Measurements from ENCODE around the gene DEFB129.

GRCh38 chr20:271069-271468 is 44.0 kb downstream of the DEFB129 start:
- TF ChIP-seq, protein P1, sequence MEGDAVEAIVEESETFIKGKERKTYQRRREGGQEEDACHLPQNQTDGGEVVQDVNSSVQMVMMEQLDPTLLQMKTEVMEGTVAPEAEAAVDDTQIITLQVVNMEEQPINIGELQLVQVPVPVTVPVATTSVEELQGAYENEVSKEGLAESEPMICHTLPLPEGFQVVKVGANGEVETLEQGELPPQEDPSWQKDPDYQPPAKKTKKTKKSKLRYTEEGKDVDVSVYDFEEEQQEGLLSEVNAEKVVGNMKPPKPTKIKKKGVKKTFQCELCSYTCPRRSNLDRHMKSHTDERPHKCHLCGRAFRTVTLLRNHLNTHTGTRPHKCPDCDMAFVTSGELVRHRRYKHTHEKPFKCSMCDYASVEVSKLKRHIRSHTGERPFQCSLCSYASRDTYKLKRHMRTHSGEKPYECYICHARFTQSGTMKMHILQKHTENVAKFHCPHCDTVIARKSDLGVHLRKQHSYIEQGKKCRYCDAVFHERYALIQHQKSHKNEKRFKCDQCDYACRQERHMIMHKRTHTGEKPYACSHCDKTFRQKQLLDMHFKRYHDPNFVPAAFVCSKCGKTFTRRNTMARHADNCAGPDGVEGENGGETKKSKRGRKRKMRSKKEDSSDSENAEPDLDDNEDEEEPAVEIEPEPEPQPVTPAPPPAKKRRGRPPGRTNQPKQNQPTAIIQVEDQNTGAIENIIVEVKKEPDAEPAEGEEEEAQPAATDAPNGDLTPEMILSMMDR (conservative IDR thresholded peaks at IDR 0.05; ENCODE audit: low read depth in 2 of 2), result no peak; a peak in 1 of 4 replicates
- no peak for TF ChIP-seq EZH2phosphoT487 (IDR thresholded peaks at IDR 0.05; ENCODE audit: unreplicated experiment)
- TF ChIP-seq POLR2AphosphoS5 (IDR thresholded peaks at IDR 0.05; ENCODE audit: low read depth), result no peak
- TF ChIP-seq EZH2 (IDR thresholded peaks at IDR 0.05; ENCODE audit: low read depth, unreplicated experiment), result no peak
- TF ChIP-seq CREB1 (CRISPR knock-in tag; IDR thresholded peaks at IDR 0.05; ENCODE audit: low read depth), result no peak
- TF ChIP-seq REST (IDR thresholded peaks at IDR 0.05; ENCODE audit: unreplicated experiment), result no peak

Measured in GM23338 (cell line).